ENCODE data around the gene DLGAP1. TPM values are rescaled to one million over a fixed set of nuclear protein-coding genes. Genes with fewer than 3 reads are reported as not detected.

Gene DLGAP1
- total and polyA plus RNA-seq, 2 of the 8 experiments (the other 6 are each of a cell fraction or from before 2014, with no cell fraction given): 11.8 to 16.9 TPM

DNA sequence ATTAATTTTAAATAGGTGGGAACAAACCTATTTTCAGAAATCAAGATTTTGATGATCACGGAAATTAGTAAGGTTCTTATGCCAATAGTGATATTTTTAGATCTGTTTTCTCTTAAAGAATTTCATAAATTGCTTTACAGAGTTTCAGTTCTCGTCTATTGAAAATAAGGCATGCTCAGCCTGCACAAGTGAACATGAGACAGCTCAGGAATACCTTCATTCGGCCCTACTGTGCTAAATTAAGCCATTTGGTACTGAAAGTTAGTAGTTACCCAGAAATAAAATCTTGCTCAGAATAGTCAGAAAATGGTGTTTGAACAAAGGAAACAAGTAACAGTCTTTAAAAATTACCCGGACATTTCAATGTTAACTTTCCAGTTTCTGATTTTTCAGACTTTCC is 60.4 kb downstream of the DLGAP1 start:
- no peak overlapping the region for H3K18ac ChIP-seq (ENCODE audit: extremely low read depth, low read length)
- no peak overlapping the region for H3K4ac ChIP-seq (replicated peaks; ENCODE audit: insufficient read length, low read depth, low read length)
- no peaks in the 10 kb centered on the region for H3K9me3 ChIP-seq (ENCODE audit: insufficient read depth in 2 of 2, low read depth in 1 of 2, low read length in 1 of 2)
- H3K4me1 ChIP-seq (replicated peaks in 1 of 4; ENCODE audit: control insufficient read depth in 3 of 4, insufficient read depth in 4 of 4, low read length in 3 of 4): peaks cover 0 to 3% (median 0%) of the 10 kb centered on the region in 4 experiments; a peak in 1 of 7 replicates
- no peak overlapping the region for H2BK20ac ChIP-seq (ENCODE audit: low read length)
- no peak overlapping the region for H2BK120ac ChIP-seq (replicated peaks; ENCODE audit: low read depth, low read length)
- H3K56ac ChIP-seq (replicated peaks; ENCODE audit: insufficient read length, low read depth, low read length): no peak overlapping the region
- H3K4me3 ChIP-seq (ENCODE audit: extremely low read depth in 1 of 4, insufficient read depth in 2 of 4, low read depth in 3 of 4, low read length in 4 of 4): no peak overlapping the region
- no peaks in the 10 kb centered on the region for H3K23me2 ChIP-seq (ENCODE audit: low read depth, low read length)
- no peaks in the 10 kb centered on the region; the same call in 1 of the 2 replicates for H3K79me1 ChIP-seq (ENCODE audit: low read depth, low read length)
- no peak overlapping the region for H4K8ac ChIP-seq (ENCODE audit: extremely low read depth, insufficient read depth, low read length)
- ChIA-PET POLR2A (ENCODE audit: partially characterized antibody) (no interaction called here), CTCF (ENCODE audit: partially characterized antibody) (interaction anchor here (0.7 kb wide), 1 partner anchor 61 kb away, joined by 3 read pairs; no protein-coding TSS in a partner anchor)
- H3K79me2 ChIP-seq (ENCODE audit: control insufficient read depth in 1 of 2, insufficient read depth in 2 of 2, low read length in 2 of 2): peaks cover 0 to 44% of the 10 kb centered on the region in 2 experiments; a peak in 3 of 4 replicates
- DNase-seq (ENCODE audit: low read depth in 1 of 2, low spot score in 2 of 2) (no peak), FAIRE-seq (no peak)
- H4K20me1 ChIP-seq (replicated peaks in 1 of 2; ENCODE audit: control insufficient read depth in 1 of 2, insufficient read depth in 2 of 2, low read length in 2 of 2): peaks cover 0 to 5% of the 10 kb centered on the region in 2 experiments
- no peak overlapping the region for H2BK5ac ChIP-seq (ENCODE audit: low read depth, low read length)
- H4K91ac ChIP-seq (replicated peaks; ENCODE audit: insufficient read length, low read length): no peak overlapping the region
- no peak overlapping the region for H2BK12ac ChIP-seq (ENCODE audit: low read depth, low read length)
- no peak overlapping the region for H2BK15ac ChIP-seq (ENCODE audit: low read length)
- no peak overlapping the region for H3K23ac ChIP-seq (ENCODE audit: insufficient read length)
- no peak overlapping the region for H3K27ac ChIP-seq (ENCODE audit: low read depth, low read length)
- no peaks in the 10 kb centered on the region for H3K27me3 ChIP-seq (replicated peaks in 1 of 4; ENCODE audit: control insufficient read depth in 3 of 4, extremely low read depth in 1 of 4, insufficient read depth in 3 of 4, low read length in 3 of 4)
- H3K36me3 ChIP-seq (ENCODE audit: control insufficient read depth in 2 of 4, insufficient read depth in 4 of 4, low read length in 3 of 4): no peaks in the 10 kb centered on the region
- 91% methylated on average over 4 of the region's 4 CpGs; no CpG with 5 or more reads in 1 of the 2 experiments for WGBS, 2 experiments (ENCODE audit: extremely low coverage in 1 of 2, insufficient coverage in 1 of 2, insufficient read length in 1 of 2, insufficient replicate concordance in 2 of 2, low coverage in 1 of 2, low lambda C conversion rate in 2 of 2, missing lambda C conversion rate in 1 of 2)
- H2AFZ ChIP-seq (ENCODE audit: low read length): no peak overlapping the region
- no peak overlapping the region for H4K5ac ChIP-seq (ENCODE audit: insufficient read length, low read depth, low read length)
- no peak overlapping the region for H2AK5ac ChIP-seq (ENCODE audit: low read depth, low read length)
- H3K9ac ChIP-seq (replicated peaks in 1 of 4; ENCODE audit: extremely low read depth in 1 of 4, low read depth in 3 of 4, low read length in 3 of 4): no peak overlapping the region
- no peak overlapping the region for H3K4me2 ChIP-seq (ENCODE audit: insufficient read depth in 1 of 2, low read depth in 2 of 2, low read length in 2 of 2)
- H3K14ac ChIP-seq (ENCODE audit: insufficient read length): no peak overlapping the region
- TF ChIP-seq NANOG (IDR thresholded peaks at IDR 0.05; ENCODE audit: insufficient read depth, low read depth, low read length, poor library complexity, severe bottlenecking): no peak
- no peak for TF ChIP-seq EP300 (IDR thresholded peaks at IDR 0.05; ENCODE audit: borderline replicate concordance in 1 of 2, low read depth in 2 of 2, low read length in 2 of 2)
- TF ChIP-seq SUZ12 (IDR thresholded peaks at IDR 0.05; ENCODE audit: low read length): no peak
- TF ChIP-seq CHD1 (IDR thresholded peaks at IDR 0.05; ENCODE audit: low read depth, low read length): no peak
- no peak for TF ChIP-seq GABPA (IDR thresholded peaks at IDR 0.05; ENCODE audit: borderline replicate concordance, insufficient read depth, low read length)
- no peak for TF ChIP-seq CHD2 (IDR thresholded peaks at IDR 0.05; ENCODE audit: low read length)
- no peak for TF ChIP-seq KDM4A (IDR thresholded peaks at IDR 0.05; ENCODE audit: low read depth, low read length, severe bottlenecking)
- TF ChIP-seq RFX5 (IDR thresholded peaks at IDR 0.05; ENCODE audit: borderline replicate concordance, low read depth, low read length): no peak
- TF ChIP-seq KDM5A (IDR thresholded peaks at IDR 0.05; ENCODE audit: low read length): no peak
- no peak for TF ChIP-seq YY1 (IDR thresholded peaks at IDR 0.05; ENCODE audit: low read depth, low read length)
- TF ChIP-seq, protein P1, sequence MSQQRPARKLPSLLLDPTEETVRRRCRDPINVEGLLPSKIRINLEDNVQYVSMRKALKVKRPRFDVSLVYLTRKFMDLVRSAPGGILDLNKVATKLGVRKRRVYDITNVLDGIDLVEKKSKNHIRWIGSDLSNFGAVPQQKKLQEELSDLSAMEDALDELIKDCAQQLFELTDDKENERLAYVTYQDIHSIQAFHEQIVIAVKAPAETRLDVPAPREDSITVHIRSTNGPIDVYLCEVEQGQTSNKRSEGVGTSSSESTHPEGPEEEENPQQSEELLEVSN (IDR thresholded peaks at IDR 0.05): no peak
- no peak for TF ChIP-seq HDAC2 (IDR thresholded peaks at IDR 0.05; ENCODE audit: borderline replicate concordance in 1 of 2, low read depth in 2 of 2, low read length in 2 of 2)
- no peak for TF ChIP-seq SP1 (IDR thresholded peaks at IDR 0.05; ENCODE audit: low read depth, low read length)
